ENCODE measurements around the gene KIRREL3.

The KIRREL3 gene

GRCh38 chr11:126829716-126830115 is 170.9 kb downstream of the KIRREL3 start:
- no peak overlapping the region for H3K4me3 ChIP-seq (ENCODE audit: low read length)

GRCh38 chr11:126824035-126824607 is 176.4 kb downstream of the KIRREL3 start:
- no peak overlapping the region for H3K4me3 ChIP-seq (ENCODE audit: low read length)
- no peak for DNase-seq (ENCODE audit: low read depth)
- no peak for TF ChIP-seq CTCF (conservative IDR thresholded peaks at IDR 0.05; ENCODE audit: low read length)

More at GRCh38 chr11:126829716-126830115, 170.9 kb downstream of the KIRREL3 start:
- no peak for TF ChIP-seq CTCF (conservative IDR thresholded peaks at IDR 0.05; ENCODE audit: low read length)
- DNase-seq (ENCODE audit: low read depth) = peak; percentile 53

- no peak overlapping the region for H3K4me3 ChIP-seq (ENCODE audit: low read length)
- TF ChIP-seq CTCF (conservative IDR thresholded peaks at IDR 0.05; ENCODE audit: low read length) = no peak
- DNase-seq (ENCODE audit: low read depth) = no peak
Observed at GRCh38 chr11:126823274-126823673, 177.3 kb downstream of the KIRREL3 start.

- no peak for TF ChIP-seq CTCF (conservative IDR thresholded peaks at IDR 0.05; ENCODE audit: low read length)
- DNase-seq (ENCODE audit: low read depth) = no peak
- H3K4me3 ChIP-seq (ENCODE audit: low read length) = no peak overlapping the region
Observed at GRCh38 chr11:126821827-126822226, 178.7 kb downstream of the KIRREL3 start.

- H3K4me3 ChIP-seq (ENCODE audit: low read length) = no peak overlapping the region
- DNase-seq (ENCODE audit: low read depth) = no peak
Observed at GRCh38 chr11:126819194-126819593, 181.4 kb downstream of the KIRREL3 start.

GRCh38 chr11:126817523-126818450 is 182.8 kb downstream of the KIRREL3 start:
- H3K4me3 ChIP-seq (ENCODE audit: low read length) = no peak overlapping the region
- DNase-seq (ENCODE audit: low read depth) = peak; percentile 70
- no peak for TF ChIP-seq CTCF (conservative IDR thresholded peaks at IDR 0.05; ENCODE audit: low read length)

More at GRCh38 chr11:126819194-126819593, 181.4 kb downstream of the KIRREL3 start:
- no peak for TF ChIP-seq CTCF (conservative IDR thresholded peaks at IDR 0.05; ENCODE audit: low read length)

Measured in AG10803 (cell line).